ENCODE measurements around the gene SRGN. TPM values are rescaled to one million over a fixed set of nuclear protein-coding genes. Genes with fewer than 3 reads are reported as not detected.

SRGN gene
- total and polyA plus RNA-seq, 2 of the 8 experiments (the other 6 are each of a cell fraction or from before 2014, with no cell fraction given) = 0.06 TPM; not detected in 1

GRCh38 chr10:69123747-69124562 is 36.1 kb downstream of the SRGN start, which contains the start of gene VPS26A:
TSS of gene VPS26A (plus strand) at chr10:69124178. CDS start at chr10:69124278, 100 bp downstream.
- Histone ChIP-seq H3K27me3 (replicated peaks in 1 of 4; ENCODE audit: control insufficient read depth in 3 of 4, extremely low read depth in 1 of 4, insufficient read depth in 3 of 4, low read length in 3 of 4) (no peaks in the 10 kb centered on the region), H3K27ac (ENCODE audit: low read depth, low read length) (peak within 1 kb of the TSS; percentile 93), H3K18ac (ENCODE audit: extremely low read depth, low read length) (peak within 1 kb of the TSS; percentile 99), H3K4me1 (replicated peaks in 1 of 4; ENCODE audit: control insufficient read depth in 3 of 4, insufficient read depth in 4 of 4, low read length in 3 of 4) (no peaks in the 10 kb centered on the region), H3K79me1 (ENCODE audit: low read depth, low read length) (no peaks in the 10 kb centered on the region), H3K23me2 (ENCODE audit: low read depth, low read length) (no peaks in the 10 kb centered on the region), H2BK15ac (ENCODE audit: low read length) (no peak within 1 kb of the TSS), H2AFZ (ENCODE audit: low read length) (peak within 1 kb of the TSS; percentile 73; the same call in 1 of the 2 replicates), H3K79me2 (ENCODE audit: control insufficient read depth in 1 of 2, insufficient read depth in 2 of 2, low read length in 2 of 2) (peaks cover 0 to 41% of the 10 kb centered on the region in 2 experiments; a peak in 2 of 4 replicates), H3K4me3 (ENCODE audit: extremely low read depth in 1 of 4, insufficient read depth in 2 of 4, low read depth in 3 of 4, low read length in 4 of 4) (peak within 1 kb of the TSS; percentile 74 to 93 (median 82)), H3K9ac (replicated peaks in 1 of 4; ENCODE audit: extremely low read depth in 1 of 4, low read depth in 3 of 4, low read length in 3 of 4) (peak within 1 kb of the TSS; percentile 62 to 97 (median 91)), H4K5ac (ENCODE audit: insufficient read length, low read depth, low read length) (peak within 1 kb of the TSS; percentile 89), H4K8ac (ENCODE audit: extremely low read depth, insufficient read depth, low read length) (peak within 1 kb of the TSS; percentile 96; the same call in 1 of the 2 replicates), H3K23ac (ENCODE audit: insufficient read length) (no peak within 1 kb of the TSS), H2BK120ac (replicated peaks; ENCODE audit: low read depth, low read length) (no peak within 1 kb of the TSS), H4K91ac (replicated peaks; ENCODE audit: insufficient read length, low read length) (peak within 1 kb of the TSS; percentile 80), H2BK12ac (ENCODE audit: low read depth, low read length) (peak within 1 kb of the TSS; percentile 32; the same call in 1 of the 2 replicates), H3K4me2 (ENCODE audit: insufficient read depth in 1 of 2, low read depth in 2 of 2, low read length in 2 of 2) (peak within 1 kb of the TSS; percentile 53 to 70), H3K56ac (replicated peaks; ENCODE audit: insufficient read length, low read depth, low read length) (peak within 1 kb of the TSS; percentile 74), H2BK5ac (ENCODE audit: low read depth, low read length) (peak within 1 kb of the TSS; percentile 87), H3K36me3 (ENCODE audit: control insufficient read depth in 2 of 4, insufficient read depth in 4 of 4, low read length in 3 of 4) (no peaks in the 10 kb centered on the region), H3K9me3 (ENCODE audit: insufficient read depth in 2 of 2, low read depth in 1 of 2, low read length in 1 of 2) (no peaks in the 10 kb centered on the region), H2AK5ac (ENCODE audit: low read depth, low read length) (no peak within 1 kb of the TSS), H2BK20ac (ENCODE audit: low read length) (no peak within 1 kb of the TSS), H4K20me1 (replicated peaks in 1 of 2; ENCODE audit: control insufficient read depth in 1 of 2, insufficient read depth in 2 of 2, low read length in 2 of 2) (no peaks in the 10 kb centered on the region), H3K14ac (ENCODE audit: insufficient read length) (no peak within 1 kb of the TSS), H3K4ac (replicated peaks; ENCODE audit: insufficient read length, low read depth, low read length) (peak within 1 kb of the TSS; percentile 59)
- WGBS, 2 experiments (ENCODE audit: extremely low coverage in 1 of 2, insufficient coverage in 1 of 2, insufficient read length in 1 of 2, insufficient replicate concordance in 2 of 2, low coverage in 1 of 2, low lambda C conversion rate in 2 of 2, missing lambda C conversion rate in 1 of 2) = 4% methylated on average over 25 of the region's 82 CpGs; no CpG with 5 or more reads in 1 of the 2 experiments
- FAIRE-seq = no peak
- POLR2A ChIA-PET (ENCODE audit: partially characterized antibody) = interaction anchor here (0.9 to 2.1 kb wide), 5 partner anchors 19 to 224 kb away, joined by 3 to 6 read pairs (median 4); no protein-coding TSS in a partner anchor
- peak; percentile 97 to 99 for DNase-seq (ENCODE audit: low read depth in 1 of 2, low spot score in 2 of 2)
- CTCF ChIA-PET (ENCODE audit: partially characterized antibody) = interaction anchor here (0.5 to 0.9 kb wide), 2 partner anchors 30 to 32 kb away, joined by 3 read pairs; no protein-coding TSS in a partner anchor
- peak; percentile 65 for TF ChIP-seq TAF7 (optimal IDR thresholded peaks at IDR 0.05; ENCODE audit: borderline replicate concordance, low read depth, low read length)
- 0 out of 2 replicates have a peak, but pooled peaks have one; percentile 48 for TF ChIP-seq SP1 (IDR thresholded peaks at IDR 0.05; ENCODE audit: low read depth, low read length)
- peak; percentile 81; the same call in 1 of the 2 replicates for TF ChIP-seq GTF2F1 (IDR thresholded peaks at IDR 0.05; ENCODE audit: borderline replicate concordance, low read depth, low read length)
- TF ChIP-seq SIRT6 (IDR thresholded peaks at IDR 0.05; ENCODE audit: low read length) = no peak
- peak; percentile 33 to 73; a peak in 2 of 3 replicates for TF ChIP-seq EP300 (IDR thresholded peaks at IDR 0.05; ENCODE audit: borderline replicate concordance in 1 of 2, low read depth in 2 of 2, low read length in 2 of 2)
- TF ChIP-seq EGR1 (IDR thresholded peaks at IDR 0.05; ENCODE audit: borderline replicate concordance, low read depth, low read length) = peak; percentile 99
- TF ChIP-seq, protein P1, sequence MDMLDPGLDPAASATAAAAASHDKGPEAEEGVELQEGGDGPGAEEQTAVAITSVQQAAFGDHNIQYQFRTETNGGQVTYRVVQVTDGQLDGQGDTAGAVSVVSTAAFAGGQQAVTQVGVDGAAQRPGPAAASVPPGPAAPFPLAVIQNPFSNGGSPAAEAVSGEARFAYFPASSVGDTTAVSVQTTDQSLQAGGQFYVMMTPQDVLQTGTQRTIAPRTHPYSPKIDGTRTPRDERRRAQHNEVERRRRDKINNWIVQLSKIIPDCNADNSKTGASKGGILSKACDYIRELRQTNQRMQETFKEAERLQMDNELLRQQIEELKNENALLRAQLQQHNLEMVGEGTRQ (IDR thresholded peaks at IDR 0.05; ENCODE audit: low read length) = peak; percentile 99
- TF ChIP-seq POU5F1 (IDR thresholded peaks at IDR 0.05; ENCODE audit: low read depth, low read length) = no peak
- TF ChIP-seq SIX5 (IDR thresholded peaks at IDR 0.05; ENCODE audit: low read depth, low read length) = no peak
